Natural killer cell (primary cell): Measurements from ENCODE around the gene PROX1. TPM values are rescaled to one million over a fixed set of nuclear protein-coding genes. Genes with fewer than 3 reads are reported as not detected.

Experiments used
- ATAC-seq, 3 donors: fragments of 150-1000 bp in 2 of 3; fragments of 200-7000 bp in 1 of 3; cut with Tn5 transposase; 1 replicate in 1 of 3; 2 replicates in 2 of 3; pipeline ENCODE4 v1.10.0; 2021; ENCODE audit warnings: mild to moderate bottlenecking in 2 of 3, moderate library complexity in 2 of 3
- DNase-seq, 2 donors: peaks; one replicate each; pipeline versions ENCODE4 v3.0.0 to v3.0.0-alpha.2; 2013 to 2021; ENCODE audit warnings: mixed read lengths in 1 of 2
- H3K27ac ChIP-seq: one replicate; pipeline ENCODE4 v1.5.1; 2013; ENCODE audit warnings: mild to moderate bottlenecking, low read length
- H3K27me3 ChIP-seq: one replicate; pipeline ENCODE4 v1.6.1; 2013; ENCODE audit warnings: low read length; ENCODE audit not compliant: control insufficient read depth, insufficient read depth
- H3K36me3 ChIP-seq: one replicate; pipeline ENCODE4 v1.6.1; 2013; ENCODE audit warnings: low read length; ENCODE audit not compliant: control insufficient read depth, insufficient read depth
- H3K4me1 ChIP-seq: one replicate; pipeline ENCODE4 v1.6.1; 2013; ENCODE audit warnings: low read length; ENCODE audit not compliant: control insufficient read depth, insufficient read depth
- H3K4me3 ChIP-seq: one replicate; pipeline ENCODE4 v1.5.1; 2013; ENCODE audit warnings: low read length
- H3K9me3 ChIP-seq: one replicate; pipeline ENCODE4 v1.6.1; 2013; ENCODE audit warnings: low read length; ENCODE audit not compliant: control insufficient read depth, insufficient read depth
- H3K27ac Mint-ChIP-seq, 2 donors: one replicate each; pipeline ENCODE4 v1.8.0; 2022; ENCODE audit warnings: mild to moderate bottlenecking in 2 of 2, mixed read lengths in 2 of 2, moderate library complexity in 1 of 2
- H3K27me3 Mint-ChIP-seq, 2 donors: one replicate each; pipeline ENCODE4 v1.8.0; 2022; ENCODE audit warnings: low read depth in 2 of 2, mixed read lengths in 2 of 2
- H3K36me3 Mint-ChIP-seq: one replicate; pipeline ENCODE4 v1.8.0; 2022; ENCODE audit warnings: mixed read lengths
- H3K4me1 Mint-ChIP-seq, 2 donors: one replicate each; pipeline ENCODE4 v1.8.0; 2022; ENCODE audit warnings: mixed read lengths in 2 of 2
- H3K4me3 Mint-ChIP-seq: one replicate; pipeline ENCODE4 v1.8.0; 2022; ENCODE audit warnings: mild to moderate bottlenecking, moderate library complexity, mixed read lengths
- H3K9me3 Mint-ChIP-seq, 2 donors: one replicate each; pipeline ENCODE4 v1.8.0; 2022; ENCODE audit warnings: mixed read lengths in 2 of 2
- WGBS: methylation state at CpG from one replicate; pipeline ENCODE4 v1.1.7; 2013; ENCODE audit warnings: missing lambda C conversion rate; ENCODE audit not compliant: insufficient coverage; 5-methylcytosine and 5-hydroxymethylcytosine counted together
- intact Hi-C: fragments of 100-400 bp; cut with micrococcal nuclease; formaldehyde crosslinking; loops from one replicate; pipeline ENCODE4 v1.14.2; 2022
- total RNA-seq, 4 donors: library from RNA; stranded (reverse); fragments of 120-200 nt in 1 of 4; gene quantifications; one replicate each; pipeline versions ENCODE4 v1.2.3 to v1.2.4, GENCODE V29; 2013 to 2022
- TF ChIP-seq, protein P1 (sequence below): fragments of 200-600 bp; IDR thresholded peaks from one replicate; pipeline ENCODE4 v1.8.0; 2022; ENCODE audit warnings: antibody characterized with exemption

PROX1 gene
- total RNA-seq, 3 donors from 2014 or later (not counting 1 experiment from before 2014, with no cell fraction given): not detected

DNA sequence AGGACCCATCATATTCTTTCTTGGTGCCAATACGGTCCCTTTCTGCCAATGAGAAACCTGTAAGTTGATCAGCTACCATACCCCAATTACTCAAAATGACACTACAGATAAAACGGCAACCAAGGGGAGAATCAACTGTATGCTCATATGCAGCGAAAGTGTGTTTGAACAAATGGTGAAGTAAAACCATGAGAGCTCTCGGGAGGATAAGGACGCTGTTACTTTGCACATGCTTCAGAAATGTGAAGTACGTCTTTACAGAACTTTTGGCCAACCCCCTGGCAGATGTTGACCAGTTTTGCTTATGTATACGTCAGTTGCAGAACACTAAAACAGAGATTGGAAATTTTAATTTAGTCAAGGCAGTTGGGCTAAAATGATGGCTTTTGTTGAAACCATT is 79.6 kb downstream of the PROX1 start:
- no peak for ATAC-seq
- TF ChIP-seq, protein P1, sequence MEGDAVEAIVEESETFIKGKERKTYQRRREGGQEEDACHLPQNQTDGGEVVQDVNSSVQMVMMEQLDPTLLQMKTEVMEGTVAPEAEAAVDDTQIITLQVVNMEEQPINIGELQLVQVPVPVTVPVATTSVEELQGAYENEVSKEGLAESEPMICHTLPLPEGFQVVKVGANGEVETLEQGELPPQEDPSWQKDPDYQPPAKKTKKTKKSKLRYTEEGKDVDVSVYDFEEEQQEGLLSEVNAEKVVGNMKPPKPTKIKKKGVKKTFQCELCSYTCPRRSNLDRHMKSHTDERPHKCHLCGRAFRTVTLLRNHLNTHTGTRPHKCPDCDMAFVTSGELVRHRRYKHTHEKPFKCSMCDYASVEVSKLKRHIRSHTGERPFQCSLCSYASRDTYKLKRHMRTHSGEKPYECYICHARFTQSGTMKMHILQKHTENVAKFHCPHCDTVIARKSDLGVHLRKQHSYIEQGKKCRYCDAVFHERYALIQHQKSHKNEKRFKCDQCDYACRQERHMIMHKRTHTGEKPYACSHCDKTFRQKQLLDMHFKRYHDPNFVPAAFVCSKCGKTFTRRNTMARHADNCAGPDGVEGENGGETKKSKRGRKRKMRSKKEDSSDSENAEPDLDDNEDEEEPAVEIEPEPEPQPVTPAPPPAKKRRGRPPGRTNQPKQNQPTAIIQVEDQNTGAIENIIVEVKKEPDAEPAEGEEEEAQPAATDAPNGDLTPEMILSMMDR: no peak

DNA sequence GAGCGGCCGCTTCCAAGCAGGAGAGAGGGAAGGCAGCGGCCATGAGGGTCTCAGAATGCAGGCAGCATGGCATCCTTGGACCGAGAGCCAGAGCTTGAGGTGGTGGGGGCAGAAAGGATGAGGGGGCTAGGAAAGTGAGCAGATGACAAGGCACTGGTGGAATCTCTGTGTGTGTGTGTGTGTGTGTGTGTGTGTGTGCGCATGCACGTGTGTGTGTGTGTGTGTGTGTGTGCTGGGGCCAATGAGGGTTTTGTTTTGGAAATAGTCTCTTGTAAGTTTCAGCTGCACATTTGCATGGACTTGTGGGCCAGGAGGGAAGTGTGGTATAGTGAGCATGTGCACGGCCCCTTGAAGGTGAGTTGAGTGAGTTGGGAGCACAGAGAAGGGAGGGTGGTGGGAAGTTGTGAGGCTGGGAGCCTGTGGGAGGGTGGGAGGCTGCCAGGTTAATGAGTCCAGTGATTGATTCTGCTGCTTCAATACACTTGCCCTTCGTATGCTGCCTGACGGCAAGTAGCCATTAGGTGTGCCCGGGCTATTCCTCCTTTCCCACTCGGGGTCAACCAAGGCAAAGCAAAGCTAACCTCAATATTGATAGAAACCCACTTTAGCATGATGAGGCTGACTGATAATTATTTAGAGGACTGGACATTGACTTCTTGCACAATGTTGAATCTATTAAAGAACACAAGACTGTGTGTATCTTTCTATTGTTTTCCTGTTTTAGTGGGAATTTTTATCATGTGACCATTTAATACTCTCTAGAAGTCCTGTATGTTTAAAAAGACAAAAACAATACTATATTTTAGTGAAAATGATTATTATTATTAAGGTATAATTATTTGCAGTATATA is 80.3 kb downstream of the PROX1 start:
- H3K27me3 Mint-ChIP-seq: peaks cover under 1 to 4% of the 10 kb centered on the region in 2 donors
- intact Hi-C loops: no loop called here
- H3K9me3 ChIP-seq: no peaks in the 10 kb centered on the region
- no peak overlapping the region for H3K27ac ChIP-seq
- H3K36me3 ChIP-seq: no peaks in the 10 kb centered on the region
- TF ChIP-seq, protein P1: no peak
- ATAC-seq (no peak), DNase-seq (no peak)
- H3K27ac Mint-ChIP-seq: no peak overlapping the region
- no peak overlapping the region for H3K4me3 ChIP-seq
- H3K4me1 ChIP-seq: no peaks in the 10 kb centered on the region
- H3K9me3 Mint-ChIP-seq: no peaks in the 10 kb centered on the region
- H3K27me3 ChIP-seq: no peaks in the 10 kb centered on the region
- H3K4me1 Mint-ChIP-seq: no peaks in the 10 kb centered on the region
- H3K36me3 Mint-ChIP-seq: no peaks in the 10 kb centered on the region
- H3K4me3 Mint-ChIP-seq: no peak overlapping the region
- WGBS: 92% methylated on average over 11 of the region's 11 CpGs

More for the DNA sequence above, 79.6 kb downstream of the PROX1 start:
- Histone ChIP-seq H3K4me1 (no peaks in the 10 kb centered on the region), H3K36me3 (no peaks in the 10 kb centered on the region), H3K4me3 (no peak overlapping the region), H3K27me3 (no peaks in the 10 kb centered on the region), H3K9me3 (no peaks in the 10 kb centered on the region), H3K27ac (no peak overlapping the region)
- Mint-ChIP-seq H3K4me1 (no peaks in the 10 kb centered on the region), H3K9me3 (no peaks in the 10 kb centered on the region), H3K4me3 (no peak overlapping the region), H3K36me3 (no peaks in the 10 kb centered on the region), H3K27ac (no peak overlapping the region), H3K27me3 (peaks cover 0 to 4% of the 10 kb centered on the region in 2 donors)
- no peak for DNase-seq
- intact Hi-C loops: no loop called here
- 91% methylated on average over 7 of the region's 7 CpGs for WGBS

DNA sequence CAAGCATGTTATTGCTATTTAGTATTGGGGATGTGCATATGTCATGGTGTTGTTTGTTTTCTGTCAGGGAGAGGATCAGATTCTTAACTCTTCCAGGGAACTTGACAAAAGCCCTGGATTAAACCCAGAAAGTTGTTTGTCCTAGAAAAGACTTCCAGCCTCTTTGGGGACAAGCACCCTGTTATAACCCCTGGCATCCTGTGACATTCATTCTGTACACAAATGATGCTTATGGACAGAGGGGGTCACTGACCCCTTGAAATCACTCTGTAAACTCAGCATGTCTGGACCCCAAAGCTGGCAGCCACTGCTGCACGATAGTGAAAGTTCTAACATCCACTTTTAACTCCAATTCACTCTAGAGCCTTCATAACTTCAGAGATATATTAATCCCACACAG is 81.2 kb downstream of the PROX1 start:
- Histone ChIP-seq H3K27ac (no peak overlapping the region), H3K4me3 (no peak overlapping the region), H3K9me3 (no peaks in the 10 kb centered on the region), H3K27me3 (no peaks in the 10 kb centered on the region), H3K4me1 (no peaks in the 10 kb centered on the region), H3K36me3 (no peaks in the 10 kb centered on the region)
- no peak overlapping the region for H3K27ac Mint-ChIP-seq
- TF ChIP-seq, protein P1: no peak
- ATAC-seq (no peak), DNase-seq (no peak)
- WGBS: 67% methylated on average over 1 of the region's 1 CpG
- no peaks in the 10 kb centered on the region for H3K9me3 Mint-ChIP-seq
- intact Hi-C loops: no loop called here
- H3K36me3 Mint-ChIP-seq: no peaks in the 10 kb centered on the region
- no peaks in the 10 kb centered on the region for H3K4me1 Mint-ChIP-seq
- no peak overlapping the region for H3K4me3 Mint-ChIP-seq
- peaks cover 4 to 9% of the 10 kb centered on the region in 2 donors for H3K27me3 Mint-ChIP-seq
